Islet precursor cell (in vitro differentiated cells): ENCODE measurements around the gene FBN1.

ENCODE experiments used
- DNase-seq: peaks from one replicate; pipeline ENCODE4 v3.0.0-alpha.2; 2018

Gene FBN1

GRCh38 chr15:48617619-48618018 lies 27.9 kb downstream of the FBN1 start:
- DNase-seq: no peak

GRCh38 chr15:48616216-48616615 lies 29.3 kb downstream of the FBN1 start:
- DNase-seq: no peak

GRCh38 chr15:48614051-48614450 lies 31.5 kb downstream of the FBN1 start:
- DNase-seq: no peak

GRCh38 chr15:48609486-48609885 lies 36.0 kb downstream of the FBN1 start:
- no peak for DNase-seq

- DNase-seq: no peak
These were observed 37.7 kb downstream of the FBN1 start for GRCh38 chr15:48607846-48608245.

GRCh38 chr15:48604567-48604966 lies 40.9 kb downstream of the FBN1 start:
- no peak for DNase-seq

- DNase-seq: no peak
These were observed 41.6 kb downstream of the FBN1 start for GRCh38 chr15:48603922-48604321.

GRCh38 chr15:48603123-48603500 lies 42.4 kb downstream of the FBN1 start:
- peak; percentile 55 for DNase-seq

- no peak for DNase-seq
These were observed 43.0 kb downstream of the FBN1 start for GRCh38 chr15:48602358-48603122.

- peak; percentile 53 for DNase-seq
These were observed 44.4 kb downstream of the FBN1 start for GRCh38 chr15:48601095-48601494.

GRCh38 chr15:48596841-48597240 lies 48.7 kb downstream of the FBN1 start:
- DNase-seq: no peak

GRCh38 chr15:48596415-48596814 lies 49.1 kb downstream of the FBN1 start:
- no peak for DNase-seq

GRCh38 chr15:48595981-48596380 lies 49.5 kb downstream of the FBN1 start:
- no peak for DNase-seq

GRCh38 chr15:48592933-48593332 lies 52.6 kb downstream of the FBN1 start:
- no peak for DNase-seq

- no peak for DNase-seq
These were observed 53.2 kb downstream of the FBN1 start for GRCh38 chr15:48592221-48592731.

- DNase-seq: no peak
These were observed 54.8 kb downstream of the FBN1 start for GRCh38 chr15:48590723-48591122.

GRCh38 chr15:48584812-48585563 lies 60.5 kb downstream of the FBN1 start:
- DNase-seq: no peak

GRCh38 chr15:48584090-48584811 lies 61.3 kb downstream of the FBN1 start:
- no peak for DNase-seq

- no peak for DNase-seq
These were observed 62.9 kb downstream of the FBN1 start for GRCh38 chr15:48582452-48583247.

GRCh38 chr15:48581219-48581618 lies 64.3 kb downstream of the FBN1 start:
- DNase-seq: no peak

GRCh38 chr15:48580736-48581135 lies 64.8 kb downstream of the FBN1 start:
- no peak for DNase-seq

GRCh38 chr15:48579945-48580671 lies 65.4 kb downstream of the FBN1 start:
- DNase-seq: no peak
